Memory B cell (primary cell): Measurements from ENCODE around the gene CCNQ.

Experiments used
- ATAC-seq: fragments of 150-1000 bp; cut with Tn5 transposase; 2 replicates; pipeline ENCODE4 v1.10.0; 2021; ENCODE audit warnings: low read depth, mild to moderate bottlenecking, moderate library complexity
- DNase-seq, 2 donors: peaks; one replicate each; pipeline ENCODE4 v3.0.0; 2022; ENCODE audit warnings: low spot score in 2 of 2
- H3K27ac Mint-ChIP-seq: one replicate; pipeline ENCODE4 v1.8.0; 2022; ENCODE audit warnings: mild to moderate bottlenecking, moderate library complexity, mixed read lengths
- H3K27me3 Mint-ChIP-seq: one replicate; pipeline ENCODE4 v1.8.0; 2022; ENCODE audit warnings: mixed read lengths
- H3K36me3 Mint-ChIP-seq: one replicate; pipeline ENCODE4 v1.8.0; 2022; ENCODE audit warnings: mild to moderate bottlenecking, mixed read lengths
- H3K4me1 Mint-ChIP-seq: one replicate; pipeline ENCODE4 v1.8.0; 2022; ENCODE audit warnings: mixed read lengths
- H3K4me3 Mint-ChIP-seq: one replicate; pipeline ENCODE4 v1.8.0; 2022; ENCODE audit warnings: mild to moderate bottlenecking, moderate library complexity, mixed read lengths
- H3K9me3 Mint-ChIP-seq: one replicate; pipeline ENCODE4 v1.8.0; 2022; ENCODE audit warnings: mixed read lengths

The CCNQ gene

DNA sequence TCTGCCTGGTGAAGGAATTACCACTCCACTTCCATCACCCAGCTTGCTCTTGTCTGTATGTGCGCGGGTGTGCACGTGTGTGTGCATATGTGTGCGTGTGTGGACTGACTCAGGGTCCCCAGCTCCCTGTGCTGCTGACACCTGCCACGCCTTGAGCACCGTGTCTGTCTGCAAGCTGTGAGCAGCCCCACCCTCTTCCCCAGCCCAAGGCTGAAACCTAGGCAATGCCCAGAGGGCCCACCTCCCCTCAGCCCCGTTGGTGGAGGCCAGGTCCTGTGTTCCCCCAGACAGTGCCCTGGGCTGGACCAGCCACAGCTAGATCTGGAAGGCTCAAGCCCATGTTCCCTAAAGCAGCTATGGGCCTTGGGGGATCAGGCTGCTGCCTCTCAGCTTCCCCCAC lies 2.0 kb upstream of the CCNQ start:
- no peaks in the 10 kb centered on the region for H3K27me3 Mint-ChIP-seq
- no peaks in the 10 kb centered on the region for H3K9me3 Mint-ChIP-seq
- H3K27ac Mint-ChIP-seq, result no peak overlapping the region
- ATAC-seq (no peak), DNase-seq (no peak)
- H3K4me3 Mint-ChIP-seq, result no peak overlapping the region
- H3K4me1 Mint-ChIP-seq, result peaks cover 24% of the 10 kb centered on the region
- H3K36me3 Mint-ChIP-seq, result peaks cover 1% of the 10 kb centered on the region

DNA sequence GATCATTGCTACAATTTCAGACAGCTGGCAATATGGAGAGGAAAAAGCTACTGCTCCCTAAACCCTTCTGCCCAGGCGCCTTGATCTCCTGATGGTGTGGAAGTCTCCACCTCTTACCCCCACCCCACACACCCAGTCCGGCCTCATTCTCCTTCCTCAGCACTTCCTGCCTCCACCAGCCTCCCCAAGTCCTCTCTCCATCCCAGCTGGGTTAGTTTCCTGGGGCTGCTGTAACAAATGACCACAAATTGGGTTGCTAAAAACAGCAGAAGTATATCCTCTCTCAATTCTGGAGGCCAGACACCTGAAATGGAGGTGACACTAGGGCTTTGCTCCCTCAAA lies 1.1 kb upstream of the CCNQ start:
- no peak overlapping the region for H3K27ac Mint-ChIP-seq
- ATAC-seq, result no peak

DNA sequence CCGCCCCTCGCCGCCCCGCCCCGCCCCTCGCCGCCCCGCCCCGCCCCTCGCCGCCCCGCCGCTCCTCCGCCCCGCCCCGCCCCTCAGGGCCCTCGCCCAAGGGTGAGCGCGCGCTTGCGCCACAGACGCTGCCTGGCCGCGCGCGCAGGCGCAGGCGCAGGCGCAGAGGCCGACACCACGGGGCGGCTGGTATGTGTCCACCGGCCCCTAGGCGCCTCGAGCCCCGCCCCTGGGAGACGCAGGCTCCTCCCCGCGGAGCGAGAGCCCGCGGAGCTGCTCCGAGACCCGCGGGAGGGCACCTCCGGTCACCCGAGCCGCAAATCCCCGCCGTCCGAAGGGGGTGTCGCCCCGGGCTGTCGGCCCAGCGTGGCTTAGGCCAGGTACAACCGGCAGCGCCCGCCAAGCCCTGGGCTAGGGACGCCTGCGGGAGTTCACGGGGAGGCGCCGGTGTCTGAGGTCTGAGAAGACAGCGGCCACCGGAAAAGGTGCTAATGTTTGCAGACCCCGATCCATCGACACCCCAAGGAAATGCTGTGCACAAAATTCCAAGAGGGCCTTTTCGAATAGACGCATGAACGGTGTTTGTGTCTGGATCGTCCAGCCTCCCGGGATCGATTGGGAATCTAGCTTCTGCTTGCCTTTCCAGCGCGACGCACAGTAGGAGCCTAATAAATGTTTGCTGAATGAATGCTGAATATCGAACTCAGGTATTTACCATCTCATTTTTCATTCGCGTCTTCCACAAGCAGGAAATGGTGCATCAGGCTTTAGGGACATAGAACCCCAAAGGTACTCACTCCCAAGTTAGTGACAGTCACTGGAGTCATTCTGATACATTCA lies 473 bp upstream of the CCNQ start:
- H3K36me3 Mint-ChIP-seq, result peaks cover 5% of the 10 kb centered on the region
- no peaks in the 10 kb centered on the region for H3K27me3 Mint-ChIP-seq
- peak; percentile 57 to 75 for DNase-seq
- H3K27ac Mint-ChIP-seq, result no peak overlapping the region
- no peaks in the 10 kb centered on the region for H3K9me3 Mint-ChIP-seq
- peaks cover 27% of the 10 kb centered on the region for H3K4me1 Mint-ChIP-seq
- H3K4me3 Mint-ChIP-seq, result peak overlapping the region; percentile 84
- ATAC-seq, result peak; percentile 79

More for the DNA sequence above, 1.1 kb upstream of the CCNQ start:
- Mint-ChIP-seq H3K9me3 (no peaks in the 10 kb centered on the region), H3K36me3 (peaks cover 5% of the 10 kb centered on the region), H3K27me3 (no peaks in the 10 kb centered on the region), H3K4me3 (peak overlapping the region; percentile 84), H3K4me1 (peaks cover 27% of the 10 kb centered on the region)
- no peak for DNase-seq

DNA sequence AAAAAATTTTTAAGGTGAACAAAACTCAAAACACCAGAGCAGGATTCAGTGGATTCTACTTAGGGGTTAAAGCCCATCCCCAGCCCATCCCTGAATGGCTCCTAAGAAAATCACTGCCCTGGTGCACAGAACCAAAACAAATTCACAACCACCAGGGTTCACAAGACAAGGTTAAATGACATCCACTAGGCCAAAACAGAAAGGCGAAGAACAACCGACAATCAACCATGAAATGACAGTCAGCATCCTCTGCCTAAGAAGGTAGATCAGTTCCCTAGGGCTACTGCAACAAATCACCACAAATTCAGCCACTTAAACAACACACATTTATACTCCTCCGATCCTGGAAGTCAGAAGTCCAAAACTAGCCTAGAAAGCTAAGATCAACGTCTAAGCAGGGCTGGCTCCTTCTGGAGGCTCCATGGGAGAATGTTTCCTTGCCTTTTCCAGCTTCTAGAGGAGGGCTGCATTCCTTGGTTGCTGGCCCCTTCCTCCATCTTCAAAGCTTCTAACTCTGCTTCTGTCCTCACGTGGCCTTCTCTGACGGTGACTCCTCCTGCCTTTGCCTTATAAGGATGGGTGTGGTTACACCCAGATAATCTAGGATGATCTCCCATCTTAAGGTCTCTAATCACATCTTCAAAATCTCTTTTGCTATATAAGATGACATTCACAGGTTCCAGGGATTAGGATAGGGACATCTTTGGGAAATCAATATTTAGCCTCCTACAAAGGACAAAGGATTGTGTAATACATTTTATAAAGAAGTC lies 1.8 kb downstream of the CCNQ start:
- Mint-ChIP-seq H3K4me3 (peak overlapping the region; percentile 97), H3K27me3 (no peaks in the 10 kb centered on the region), H3K4me1 (peaks cover 31% of the 10 kb centered on the region), H3K9me3 (no peaks in the 10 kb centered on the region), H3K36me3 (peaks cover 12% of the 10 kb centered on the region), H3K27ac (peak overlapping the region; percentile 82)
- DNase-seq (no peak), ATAC-seq (peak; percentile 18)

DNA sequence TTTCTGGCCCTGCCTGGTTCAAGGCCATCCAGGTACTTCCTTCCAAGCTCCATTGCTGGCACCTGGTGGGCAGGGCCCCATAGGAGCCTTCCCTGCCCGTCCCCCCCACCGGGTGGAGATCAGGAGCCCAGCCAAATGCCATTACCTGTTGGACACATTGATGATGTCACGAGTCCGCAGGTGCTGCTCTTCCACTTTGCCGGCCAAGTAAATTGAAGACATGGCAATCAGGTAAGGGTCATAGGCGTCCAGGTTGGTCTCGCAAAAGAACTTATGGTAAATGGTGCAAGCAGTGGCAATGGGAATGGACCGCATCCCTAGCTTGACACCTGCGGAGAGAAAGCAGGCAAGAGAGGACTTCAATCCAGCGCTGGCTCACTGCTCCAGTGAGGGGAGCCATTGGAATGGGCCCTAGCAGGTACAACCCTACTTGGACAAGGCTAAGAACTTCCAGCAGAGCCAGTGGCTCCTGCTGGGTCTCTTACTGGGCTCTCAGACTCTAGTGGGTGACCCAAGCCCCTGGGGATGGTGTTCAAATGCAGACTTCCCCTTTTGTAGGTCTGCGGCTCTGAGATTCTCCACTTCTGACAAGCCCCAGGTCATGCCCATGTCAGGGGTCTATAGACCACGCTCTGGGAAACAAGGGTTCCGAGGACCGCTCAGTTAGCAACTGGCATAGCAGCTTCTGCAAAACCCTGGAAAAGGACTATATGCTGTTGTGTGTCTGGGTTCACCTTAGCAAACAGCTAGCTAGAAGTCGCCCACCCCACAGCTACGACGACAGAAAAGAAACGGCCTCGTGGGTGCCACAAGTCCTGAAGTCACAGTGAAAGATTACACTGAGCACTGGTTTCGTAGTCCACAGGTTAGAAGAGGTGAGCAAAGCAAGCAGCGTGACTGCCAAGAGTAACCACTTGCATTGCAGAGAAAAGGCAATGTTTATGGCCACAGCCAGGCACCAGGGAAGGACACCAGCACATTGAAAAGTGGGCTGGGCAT lies 2.8 kb downstream of the CCNQ start:
- Mint-ChIP-seq H3K27ac (peak overlapping the region; percentile 82), H3K27me3 (no peaks in the 10 kb centered on the region), H3K36me3 (peaks cover 12% of the 10 kb centered on the region), H3K4me3 (peak overlapping the region; percentile 78), H3K4me1 (peaks cover 39% of the 10 kb centered on the region), H3K9me3 (no peaks in the 10 kb centered on the region)
- DNase-seq, result no peak
- ATAC-seq, result peak; percentile 14

DNA sequence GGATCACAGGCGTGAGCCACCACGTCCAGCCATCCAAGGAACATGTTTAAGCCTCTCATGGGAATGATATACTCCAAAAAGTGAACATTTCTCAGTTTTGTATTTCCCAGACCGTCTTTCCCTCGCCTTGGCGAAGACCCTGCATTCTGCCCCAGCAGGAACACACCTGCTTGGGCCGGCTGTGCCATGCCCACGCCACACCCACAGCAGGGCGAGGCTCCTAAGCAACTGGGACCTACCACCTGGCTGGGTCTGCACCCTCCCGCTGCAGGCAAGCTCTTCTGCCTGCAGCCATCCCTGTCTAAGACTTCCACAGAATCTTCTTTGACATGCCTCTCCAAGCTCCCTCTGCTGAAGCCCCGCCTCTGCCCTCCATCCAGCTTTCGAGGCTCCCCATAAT lies 3.6 kb downstream of the CCNQ start:
- no peaks in the 10 kb centered on the region for H3K27me3 Mint-ChIP-seq
- no peak overlapping the region for H3K27ac Mint-ChIP-seq
- ATAC-seq (no peak), DNase-seq (no peak)
- peaks cover 12% of the 10 kb centered on the region for H3K36me3 Mint-ChIP-seq
- H3K9me3 Mint-ChIP-seq, result no peaks in the 10 kb centered on the region
- no peak overlapping the region for H3K4me3 Mint-ChIP-seq
- H3K4me1 Mint-ChIP-seq, result peaks cover 38% of the 10 kb centered on the region

DNA sequence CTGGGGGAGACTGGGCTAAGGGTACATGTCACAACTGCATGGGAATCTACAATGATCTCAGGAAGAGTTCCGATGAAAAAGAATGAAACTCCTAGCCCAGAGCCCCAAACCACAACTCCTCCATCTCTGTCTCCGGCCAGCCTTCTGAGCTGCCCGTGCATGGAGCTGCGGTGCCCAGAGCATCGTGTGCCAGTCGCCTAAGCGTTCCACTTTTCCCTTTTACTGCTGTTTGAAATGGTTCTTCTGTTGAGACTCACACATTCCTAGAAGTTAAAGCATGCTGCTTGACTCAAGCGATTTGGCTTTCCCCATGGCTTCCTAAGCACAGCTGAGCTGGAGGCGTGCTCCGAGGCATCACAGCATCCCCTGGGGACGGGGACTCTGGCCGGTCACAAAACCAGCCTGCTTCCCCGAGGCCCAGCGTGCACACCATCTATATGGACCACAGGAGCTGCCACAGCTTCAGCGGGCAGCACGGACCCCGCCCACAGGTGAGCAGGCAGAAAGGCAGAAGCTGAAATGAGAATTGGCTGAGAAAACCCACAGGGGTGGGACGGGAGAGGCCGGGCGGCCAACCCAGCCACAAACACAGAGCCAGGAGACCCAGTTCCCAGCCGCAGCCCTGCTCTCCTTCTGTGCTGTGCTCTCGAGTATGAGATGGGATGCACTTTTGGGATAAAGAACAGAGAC lies 5.0 kb downstream of the CCNQ start:
- no peaks in the 10 kb centered on the region for H3K9me3 Mint-ChIP-seq
- ATAC-seq (no peak), DNase-seq (no peak)
- H3K4me3 Mint-ChIP-seq, result no peak overlapping the region
- H3K27me3 Mint-ChIP-seq, result no peaks in the 10 kb centered on the region
- no peak overlapping the region for H3K27ac Mint-ChIP-seq
- peaks cover 32% of the 10 kb centered on the region for H3K4me1 Mint-ChIP-seq
- H3K36me3 Mint-ChIP-seq, result peaks cover 12% of the 10 kb centered on the region

DNA sequence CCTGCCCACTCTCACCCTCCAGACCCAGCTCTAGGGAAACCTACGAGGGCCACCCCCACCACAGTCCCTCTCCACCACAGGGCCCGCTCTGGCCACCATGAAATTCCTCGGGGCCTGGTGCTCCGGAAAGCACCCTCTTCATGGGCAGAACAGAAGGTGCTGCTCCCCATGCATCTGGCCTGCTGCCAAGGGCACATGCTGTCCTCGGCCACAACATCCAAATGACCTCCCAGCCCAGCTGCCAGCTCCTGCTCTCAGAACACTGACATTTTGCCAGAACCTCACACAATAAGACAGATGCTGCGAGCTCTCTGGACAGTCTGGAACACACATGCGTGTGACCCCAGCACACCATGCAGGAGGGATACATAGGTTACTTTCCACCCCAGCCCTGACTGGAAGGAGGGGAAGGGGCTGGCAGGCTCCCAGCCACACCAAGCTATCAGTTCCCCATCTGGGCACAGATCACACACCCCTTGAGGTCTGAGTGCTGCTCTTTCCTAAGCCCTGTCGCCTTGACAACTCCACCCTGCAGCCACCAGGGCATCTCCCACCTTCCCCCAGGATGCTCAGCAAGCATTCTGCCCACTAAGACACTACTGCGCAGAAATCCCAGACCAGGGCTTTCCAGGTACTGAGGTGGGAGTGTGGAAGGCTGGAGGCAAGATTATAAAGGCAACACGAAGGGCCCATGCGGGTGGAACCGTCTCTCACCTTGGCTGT lies 5.8 kb downstream of the CCNQ start:
- Mint-ChIP-seq H3K9me3 (no peaks in the 10 kb centered on the region), H3K4me3 (no peak overlapping the region), H3K27me3 (no peaks in the 10 kb centered on the region), H3K27ac (no peak overlapping the region), H3K4me1 (peaks cover 32% of the 10 kb centered on the region), H3K36me3 (peaks cover 12% of the 10 kb centered on the region)
- DNase-seq (no peak), ATAC-seq (no peak)

DNA sequence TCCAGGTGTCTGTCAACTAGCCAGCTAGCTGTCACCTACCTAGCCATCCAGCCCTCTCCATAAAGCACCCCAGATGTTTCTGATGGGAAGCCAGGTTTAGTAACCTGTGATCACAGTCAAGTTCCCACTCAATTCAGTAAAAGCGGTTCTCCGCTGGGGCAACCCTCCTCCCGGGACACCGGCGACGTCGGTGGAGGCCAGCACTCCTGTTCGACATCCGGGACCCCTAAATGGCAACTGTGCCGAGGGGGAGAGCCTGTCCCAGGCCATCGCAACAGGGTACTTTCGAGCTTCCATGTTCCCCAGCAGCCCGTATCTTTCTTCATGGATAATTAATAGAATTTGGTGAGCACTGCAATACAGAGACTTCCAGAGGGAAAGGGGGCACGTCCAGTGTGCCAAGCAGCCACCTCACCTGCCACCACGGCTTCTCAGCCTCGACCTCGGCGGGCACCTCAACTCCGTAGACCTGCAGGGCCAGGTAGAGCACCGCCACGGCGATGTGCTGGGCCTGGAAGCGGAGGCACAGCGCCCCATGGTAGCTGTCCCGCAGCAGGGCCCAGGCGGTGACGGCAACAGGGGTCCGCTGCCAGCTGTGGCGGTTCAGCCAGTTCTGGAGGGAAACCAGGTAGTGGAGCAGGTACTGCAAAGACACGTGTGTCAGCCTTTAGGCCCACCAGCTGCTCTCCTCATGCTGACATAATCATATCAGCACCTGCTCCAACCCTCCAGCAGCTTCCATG lies 6.7 kb downstream of the CCNQ start:
- Mint-ChIP-seq H3K9me3 (no peaks in the 10 kb centered on the region), H3K27me3 (no peaks in the 10 kb centered on the region), H3K4me1 (peaks cover 25% of the 10 kb centered on the region), H3K27ac (peak overlapping the region; percentile 85), H3K4me3 (no peak overlapping the region), H3K36me3 (peaks cover 12% of the 10 kb centered on the region)
- ATAC-seq (no peak), DNase-seq (no peak)

DNA sequence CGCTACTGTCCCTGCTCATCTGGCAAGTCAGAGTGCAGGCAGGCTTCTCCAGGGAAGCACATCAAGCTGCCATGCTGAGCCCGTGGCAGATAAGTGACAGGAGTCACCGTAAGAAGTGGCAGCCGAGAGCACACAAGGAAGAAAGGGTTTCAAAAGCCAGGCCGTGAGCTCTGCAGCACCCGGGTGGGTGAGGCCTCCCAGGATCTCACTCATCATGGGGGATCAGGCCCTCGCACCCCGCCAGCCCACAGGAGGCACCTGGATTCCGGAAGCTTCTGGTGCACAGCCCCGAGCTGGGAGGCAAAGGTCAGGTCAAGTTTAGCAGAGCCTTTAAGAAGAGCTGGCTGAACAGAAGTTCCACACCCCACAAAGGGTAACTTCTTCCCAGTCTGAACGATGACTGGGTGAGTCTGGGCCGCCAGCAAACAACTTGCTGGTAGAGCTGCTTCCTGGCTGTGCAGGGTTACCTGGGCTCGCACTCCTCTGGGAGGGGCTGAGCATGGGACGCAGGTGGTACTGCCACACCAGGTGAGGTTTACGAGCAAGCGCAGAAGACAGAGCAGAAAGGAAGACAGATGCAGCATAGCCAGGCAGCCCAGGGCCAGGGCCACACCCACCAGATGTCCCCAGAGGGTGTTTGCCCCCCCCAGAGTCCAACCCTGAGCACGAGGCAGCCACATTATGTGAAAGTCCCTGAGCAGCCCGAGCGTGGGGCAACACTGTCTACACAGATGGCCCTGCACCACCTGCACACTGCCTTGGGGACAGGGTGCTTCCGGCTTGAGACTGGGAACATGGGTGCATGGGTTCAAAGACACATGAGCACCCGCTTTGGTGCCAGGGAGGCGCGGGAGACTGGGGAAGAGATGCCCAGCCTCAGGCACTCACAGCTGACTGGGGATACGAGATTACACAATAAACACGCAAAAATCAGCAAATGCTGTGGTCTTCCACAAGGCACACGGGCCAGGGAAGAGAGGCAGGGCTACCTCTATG lies 7.7 kb downstream of the CCNQ start:
- H3K4me1 Mint-ChIP-seq, result peaks cover 19% of the 10 kb centered on the region
- peaks cover 17% of the 10 kb centered on the region for H3K36me3 Mint-ChIP-seq
- peak; percentile 97 for ATAC-seq
- peak; percentile 47 to 54 for DNase-seq
- peak overlapping the region; percentile 85 for H3K27ac Mint-ChIP-seq
- H3K9me3 Mint-ChIP-seq, result no peaks in the 10 kb centered on the region
- no peaks in the 10 kb centered on the region for H3K27me3 Mint-ChIP-seq
- peak overlapping the region; percentile 43 for H3K4me3 Mint-ChIP-seq

DNA sequence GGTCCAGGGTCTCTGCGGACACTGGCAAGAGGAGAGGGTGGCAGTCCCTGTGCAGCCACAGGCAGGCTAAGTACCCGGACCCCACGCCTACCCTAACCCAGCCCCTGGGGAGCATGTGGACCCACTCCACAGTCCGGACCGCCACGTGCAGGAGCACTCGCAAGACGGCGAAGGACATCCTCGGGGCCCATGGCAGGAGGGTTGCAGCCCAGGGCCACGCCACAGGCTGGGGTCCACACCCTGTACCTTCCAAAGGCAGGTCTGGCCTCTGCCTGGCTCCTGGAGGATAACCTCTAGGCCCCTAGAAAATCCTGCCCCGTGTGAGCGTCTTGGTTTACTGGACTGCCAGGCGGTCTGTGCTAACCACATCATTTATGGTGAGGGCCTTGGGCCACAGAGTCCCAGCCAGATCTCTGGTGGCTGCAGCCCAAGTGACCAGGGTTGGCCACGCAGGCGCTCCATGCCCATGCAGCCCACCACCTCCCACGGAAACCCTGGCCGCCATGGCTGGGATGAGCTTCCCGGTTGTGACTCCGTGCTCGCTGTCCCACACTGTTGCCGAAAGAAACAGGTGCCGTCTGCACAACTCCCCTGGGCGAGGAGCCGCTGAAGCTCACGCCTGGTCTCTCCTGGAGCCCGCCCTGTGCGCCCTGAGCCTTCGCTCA lies 10.0 kb downstream of the CCNQ start:
- Mint-ChIP-seq H3K4me3 (no peak overlapping the region), H3K4me1 (peaks cover 18% of the 10 kb centered on the region), H3K9me3 (no peaks in the 10 kb centered on the region), H3K27me3 (no peaks in the 10 kb centered on the region), H3K36me3 (peaks cover 17% of the 10 kb centered on the region), H3K27ac (no peak overlapping the region)
- no peak for DNase-seq
- no peak for ATAC-seq
